ENCODE results near the gene ITPR1.
A peak's percentile ranks its signal among the peaks of the same experiment; 100 is the strongest.
"Not testable (repeated sequence)": the region's sequence is repeated elsewhere in the genome, so short reads cannot be mapped to it uniquely, and the experiment has no call there.

The ITPR1 gene

DNA sequence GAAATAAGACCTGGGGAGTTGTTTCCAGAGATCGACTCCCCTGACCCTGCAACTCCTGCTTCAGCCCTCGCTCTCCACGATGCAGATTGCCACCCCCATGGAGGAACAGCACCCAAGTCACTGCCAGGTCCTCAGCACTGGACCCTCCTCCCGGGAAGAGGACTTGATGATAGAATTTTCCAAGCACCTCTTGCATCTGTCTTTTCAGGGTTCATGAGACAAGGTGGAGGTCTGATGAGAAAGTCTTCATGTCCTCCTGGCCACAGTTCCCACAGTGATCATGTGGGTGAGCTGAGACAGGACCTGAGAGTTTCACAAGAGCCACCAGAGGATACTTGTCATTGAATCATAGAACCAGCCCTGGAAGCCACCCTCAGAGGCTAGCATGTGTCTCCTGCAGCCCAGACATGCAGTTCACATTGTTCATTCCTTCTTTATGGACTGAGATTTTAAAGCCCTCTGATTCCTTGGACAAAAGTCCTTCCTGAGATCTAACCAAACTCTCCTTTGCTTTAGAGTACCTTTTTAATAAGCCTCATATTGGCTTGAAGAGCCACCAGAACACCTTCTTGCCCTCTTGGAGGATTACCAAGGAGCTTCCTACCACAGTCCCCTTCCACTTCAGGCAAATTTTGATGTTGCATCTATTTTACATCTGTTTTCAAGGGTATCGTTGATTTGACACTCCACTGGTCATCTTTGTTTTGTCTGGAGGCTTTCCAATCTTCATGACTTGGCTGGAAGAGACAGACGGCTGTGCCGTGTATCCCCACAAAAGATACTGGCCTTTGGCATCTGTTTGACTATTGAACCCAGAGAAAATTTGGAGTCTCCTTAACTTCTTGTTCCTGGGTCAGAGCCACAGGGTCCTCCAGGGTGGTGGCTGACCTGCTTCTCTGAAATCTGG, 261.3 kb downstream of the ITPR1 start:
- in situ Hi-C loops (cut with MboI; ENCODE audit: low pct_unique_long_range_greater_than_20kb, low sequenced_read_pairs) = no loop called here

DNA sequence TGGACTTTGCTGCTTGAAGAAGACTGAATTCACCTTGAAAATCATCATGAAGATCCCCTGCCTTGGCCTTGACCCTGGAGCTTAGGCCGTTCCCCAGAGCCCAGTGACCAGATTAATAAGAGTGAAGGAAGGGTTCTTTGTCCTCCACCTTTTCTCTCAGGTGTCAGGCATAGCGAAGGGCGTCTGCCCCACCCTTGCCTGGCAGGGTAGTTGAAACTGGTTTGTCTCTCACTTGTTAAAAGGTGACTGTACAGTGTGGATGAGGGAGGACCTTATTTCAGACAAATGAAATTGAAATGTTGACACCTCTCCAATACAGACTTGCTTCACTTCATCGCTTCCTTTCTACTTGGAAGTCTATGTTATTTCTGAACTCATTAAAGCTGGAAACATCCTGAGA, 262.4 kb downstream of the ITPR1 start:
- DNase-seq = no peak

More for the DNA sequence above, 261.3 kb downstream of the ITPR1 start:
- DNase-seq = no peak

GRCh38 chr3:4756057-4756775, 263.1 kb downstream of the ITPR1 start:
- peak; percentile 39 for DNase-seq
- in situ Hi-C loops (cut with MboI; ENCODE audit: low pct_unique_long_range_greater_than_20kb, low sequenced_read_pairs) = no loop called here

More for the DNA sequence above, 262.4 kb downstream of the ITPR1 start:
- in situ Hi-C loops (cut with MboI; ENCODE audit: low pct_unique_long_range_greater_than_20kb, low sequenced_read_pairs) = no loop called here

DNA sequence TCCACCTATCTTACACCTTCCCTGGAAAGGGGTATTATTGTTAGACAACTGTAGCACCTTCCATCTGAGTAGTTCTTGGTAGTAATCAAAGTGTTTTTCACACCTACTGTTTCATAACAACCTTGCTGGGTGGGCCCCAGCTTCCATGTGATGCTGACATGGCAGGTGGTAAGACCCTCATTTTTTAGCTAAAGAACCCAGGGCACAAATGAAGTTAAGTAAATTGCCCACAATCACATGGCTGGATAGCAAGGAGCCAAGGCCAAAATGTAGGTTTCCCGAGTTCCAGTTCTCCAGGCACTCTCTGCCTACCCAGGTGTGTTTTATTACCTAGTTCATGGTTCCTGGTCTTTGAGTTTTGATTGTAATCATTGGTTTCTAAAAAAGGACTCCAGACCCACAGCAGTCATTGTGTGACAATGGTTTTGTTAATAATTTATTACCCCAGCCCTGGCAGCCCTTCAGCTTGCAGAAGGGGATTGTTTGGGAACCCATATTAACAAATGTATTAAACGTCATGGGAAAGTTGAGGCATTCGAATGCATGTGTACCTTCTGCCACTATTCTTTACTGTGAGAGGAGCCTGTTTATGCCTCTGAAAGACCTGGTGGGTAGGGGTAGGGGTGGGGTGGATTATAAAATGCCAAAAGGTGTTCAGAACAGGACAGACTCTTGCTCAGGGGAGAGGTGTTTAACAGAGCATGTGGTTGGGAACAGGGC, 263.9 kb downstream of the ITPR1 start:
- no peak for DNase-seq
- in situ Hi-C loops (cut with MboI; ENCODE audit: low pct_unique_long_range_greater_than_20kb, low sequenced_read_pairs) = no loop called here

DNA sequence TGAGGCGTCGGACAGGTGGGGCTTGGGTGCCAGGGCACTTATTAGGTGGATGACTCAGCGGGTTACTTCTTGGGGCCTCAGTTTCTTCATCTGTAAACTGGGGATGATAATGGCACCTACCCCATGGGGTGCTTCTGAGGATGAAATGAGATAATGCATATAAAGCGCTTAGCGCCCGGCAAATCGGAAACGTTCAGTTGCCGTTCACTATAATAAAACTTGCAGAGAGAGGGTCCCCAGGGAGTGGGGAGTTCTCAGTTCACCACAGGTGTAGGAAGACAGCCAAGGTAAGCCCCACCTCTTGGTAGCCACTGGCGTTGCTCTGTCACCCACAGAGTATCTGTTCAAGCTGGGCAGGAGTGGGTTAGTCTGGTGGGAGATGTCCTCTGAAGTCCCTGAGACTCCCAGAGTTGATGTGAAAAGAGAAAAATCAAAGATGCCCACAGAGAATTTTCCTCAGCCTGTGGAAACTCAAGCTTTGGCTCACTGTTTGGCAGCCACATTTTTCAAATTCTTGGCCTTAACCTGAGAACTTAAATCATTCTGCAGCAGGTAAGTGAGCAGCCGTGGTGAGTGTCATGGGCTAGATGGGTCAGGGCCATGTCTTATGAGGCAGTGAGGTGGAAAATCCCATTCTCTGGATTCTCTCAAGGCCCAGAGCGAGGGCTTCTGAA, 264.6 kb downstream of the ITPR1 start:
- DNase-seq = no peak
- in situ Hi-C loops (cut with MboI; ENCODE audit: low pct_unique_long_range_greater_than_20kb, low sequenced_read_pairs) = no loop called here

GRCh38 chr3:4758249-4758860, 265.2 kb downstream of the ITPR1 start:
- in situ Hi-C loops (cut with MboI; ENCODE audit: low pct_unique_long_range_greater_than_20kb, low sequenced_read_pairs) = no loop called here
- no peak for DNase-seq

- in situ Hi-C loops (cut with MboI; ENCODE audit: low pct_unique_long_range_greater_than_20kb, low sequenced_read_pairs) = no loop called here
Measured at GRCh38 chr3:4758957-4759656, 266.0 kb downstream of the ITPR1 start.

GRCh38 chr3:4759689-4760312, 266.7 kb downstream of the ITPR1 start:
- in situ Hi-C loops (cut with MboI; ENCODE audit: low pct_unique_long_range_greater_than_20kb, low sequenced_read_pairs) = no loop called here
- peak; percentile 43 for DNase-seq

More at GRCh38 chr3:4758957-4759656, 266.0 kb downstream of the ITPR1 start:
- no peak for DNase-seq

DNA sequence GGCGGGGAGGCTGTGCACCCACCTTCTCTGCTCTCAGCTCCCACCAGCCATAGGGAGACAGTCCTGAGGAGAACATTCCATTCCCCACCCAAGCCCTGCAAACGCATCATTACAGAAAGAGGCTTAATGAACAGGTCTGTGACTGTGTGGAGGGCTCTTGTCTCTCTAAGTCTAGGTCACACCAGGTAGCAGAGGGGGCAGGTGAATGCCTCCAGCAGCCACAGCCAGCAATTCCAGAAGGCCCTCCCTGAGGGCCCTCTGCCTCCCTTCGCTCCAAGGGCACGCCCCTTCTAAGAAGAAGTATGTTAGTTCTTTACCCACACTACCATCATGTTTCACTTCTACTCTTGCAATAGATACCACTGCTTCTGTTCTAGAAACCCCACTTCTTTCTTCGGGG, 268.6 kb downstream of the ITPR1 start:
- in situ Hi-C loops (cut with MboI; ENCODE audit: low pct_unique_long_range_greater_than_20kb, low sequenced_read_pairs) = no loop called here
- DNase-seq = no peak

DNA sequence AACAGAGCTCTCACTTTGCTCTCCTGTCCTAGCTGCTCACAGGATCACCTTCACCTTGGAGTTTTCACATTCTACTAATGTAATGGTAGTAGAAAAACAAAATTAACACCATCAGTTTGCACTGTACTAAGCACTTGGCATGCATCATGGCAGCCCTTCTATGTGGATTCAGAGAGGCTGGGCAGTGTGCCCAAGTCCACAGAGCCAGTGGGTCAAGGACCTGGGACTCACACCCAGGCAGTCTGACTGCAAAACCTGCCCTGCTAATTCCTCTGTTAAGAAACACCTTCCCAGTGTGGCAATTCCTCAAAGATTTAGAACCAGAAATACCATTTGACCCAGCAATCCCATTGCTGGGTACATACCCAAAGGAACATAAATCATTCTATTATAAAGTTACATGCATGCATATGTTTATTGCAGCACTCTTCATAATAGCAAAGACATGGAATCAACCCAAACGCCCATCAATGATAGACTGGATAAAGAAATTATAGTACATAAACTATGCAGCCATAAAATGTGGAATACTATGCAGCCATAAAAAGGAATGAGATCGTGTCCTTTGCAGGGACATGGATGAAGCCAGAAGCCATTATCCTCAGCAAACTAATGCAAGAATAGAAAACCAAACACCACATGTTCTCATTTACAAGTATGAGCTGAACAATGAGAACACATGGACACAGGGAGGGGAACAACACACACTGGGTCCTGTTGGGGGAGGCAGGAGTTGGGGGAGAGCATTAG, 269.5 kb downstream of the ITPR1 start:
- in situ Hi-C loops (cut with MboI; ENCODE audit: low pct_unique_long_range_greater_than_20kb, low sequenced_read_pairs) = not testable (repeated sequence)

DNA sequence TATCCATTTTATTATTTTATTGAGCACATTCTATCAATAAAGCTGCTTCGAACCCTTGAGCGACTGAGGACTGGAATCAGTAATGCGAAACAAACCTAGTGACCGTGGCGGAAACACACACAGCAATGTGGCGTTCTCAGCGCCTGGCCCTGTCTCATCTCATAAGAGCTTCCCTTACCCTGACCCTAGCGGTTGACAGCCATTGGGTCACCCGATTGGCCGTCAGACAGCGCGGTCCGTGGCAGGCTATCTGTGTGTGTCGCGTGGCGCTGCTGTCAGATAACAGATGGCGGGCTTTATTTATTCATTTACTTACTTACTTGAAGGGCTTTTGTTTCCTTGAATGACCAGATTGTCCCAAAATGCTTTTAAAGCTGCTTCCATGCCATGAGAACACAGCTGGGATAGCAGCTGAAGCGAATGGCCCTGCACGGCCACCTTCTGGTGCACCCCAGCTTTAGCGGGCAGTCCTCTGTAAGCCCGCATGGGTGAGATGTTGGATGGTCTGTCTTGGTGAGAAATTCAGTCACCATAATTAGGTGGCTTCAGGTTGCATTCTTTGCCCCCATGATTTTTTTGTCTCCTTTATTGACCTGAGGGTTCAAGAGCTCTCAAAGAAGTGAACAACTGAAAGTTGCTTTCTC, 270.6 kb downstream of the ITPR1 start:
- in situ Hi-C loops (cut with MboI; ENCODE audit: low pct_unique_long_range_greater_than_20kb, low sequenced_read_pairs) = no loop called here
- DNase-seq = no peak

More for the DNA sequence above, 269.5 kb downstream of the ITPR1 start:
- DNase-seq = not testable (repeated sequence)

DNA sequence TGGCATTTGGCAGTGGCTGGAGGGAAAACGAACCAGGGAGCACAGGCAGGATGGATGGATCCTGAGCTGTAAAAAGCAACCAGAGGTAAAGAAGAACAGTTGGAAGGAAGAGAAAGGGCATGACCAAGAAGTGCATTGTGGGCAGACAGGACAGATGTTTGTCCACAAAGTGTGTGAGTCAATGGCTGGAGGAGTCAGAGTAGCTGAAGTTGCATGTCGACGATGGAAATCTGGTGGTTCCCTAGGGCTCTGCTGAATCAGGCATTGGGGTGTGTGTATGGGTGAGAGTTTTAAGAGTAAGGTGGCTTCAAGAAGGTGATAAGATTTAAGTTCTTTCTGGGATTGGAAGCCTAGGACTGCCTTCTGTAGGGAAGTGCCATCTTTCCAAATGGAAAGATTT, 272.1 kb downstream of the ITPR1 start:
- in situ Hi-C loops (cut with MboI; ENCODE audit: low pct_unique_long_range_greater_than_20kb, low sequenced_read_pairs) = no loop called here
- DNase-seq = no peak

DNA sequence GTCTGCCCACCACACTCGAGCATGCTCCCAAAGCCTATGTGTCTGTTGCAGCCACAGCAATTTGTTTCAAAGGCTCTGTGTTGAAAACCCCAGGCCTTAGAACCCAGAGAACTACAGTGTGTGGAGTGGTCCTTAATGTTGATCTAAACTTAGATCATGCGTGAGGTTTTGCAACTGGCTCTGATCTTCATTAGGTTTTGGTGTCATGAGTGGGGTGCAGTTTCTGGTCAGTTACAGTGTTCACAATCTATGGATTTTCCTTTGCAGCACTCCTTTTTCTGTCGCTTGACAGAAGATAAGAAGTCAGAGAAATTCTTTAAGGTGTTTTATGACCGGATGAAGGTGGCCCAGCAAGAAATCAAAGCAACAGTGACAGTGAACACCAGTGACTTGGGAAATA, 273.1 kb downstream of the ITPR1 start:
- in situ Hi-C loops (cut with MboI; ENCODE audit: low pct_unique_long_range_greater_than_20kb, low sequenced_read_pairs) = no loop called here
- DNase-seq = no peak

- in situ Hi-C loops (cut with MboI; ENCODE audit: low pct_unique_long_range_greater_than_20kb, low sequenced_read_pairs) = no loop called here
- DNase-seq = no peak
Measured at GRCh38 chr3:4766716-4767499, 273.8 kb downstream of the ITPR1 start.

- in situ Hi-C loops (cut with MboI; ENCODE audit: low pct_unique_long_range_greater_than_20kb, low sequenced_read_pairs) = no loop called here
Measured at GRCh38 chr3:4768021-4768420, 274.9 kb downstream of the ITPR1 start.

GRCh38 chr3:4768521-4768920, 275.4 kb downstream of the ITPR1 start:
- no peak for DNase-seq
- in situ Hi-C loops (cut with MboI; ENCODE audit: low pct_unique_long_range_greater_than_20kb, low sequenced_read_pairs) = no loop called here

More at GRCh38 chr3:4768021-4768420, 274.9 kb downstream of the ITPR1 start:
- no peak for DNase-seq
